Fibroblast of skin of left biceps (primary cell): ENCODE measurements around the gene SENP6.
"Not testable (repeated sequence)": the region's sequence is repeated elsewhere in the genome, so short reads cannot be mapped to it uniquely, and the experiment has no call there.

Experiments used
- DNase-seq, 2 experiments: peaks; one replicate each; pipeline ENCODE4 v3.0.0-alpha.2; 2013; ENCODE audit warnings: low read depth in 2 of 2

SENP6 gene

DNA sequence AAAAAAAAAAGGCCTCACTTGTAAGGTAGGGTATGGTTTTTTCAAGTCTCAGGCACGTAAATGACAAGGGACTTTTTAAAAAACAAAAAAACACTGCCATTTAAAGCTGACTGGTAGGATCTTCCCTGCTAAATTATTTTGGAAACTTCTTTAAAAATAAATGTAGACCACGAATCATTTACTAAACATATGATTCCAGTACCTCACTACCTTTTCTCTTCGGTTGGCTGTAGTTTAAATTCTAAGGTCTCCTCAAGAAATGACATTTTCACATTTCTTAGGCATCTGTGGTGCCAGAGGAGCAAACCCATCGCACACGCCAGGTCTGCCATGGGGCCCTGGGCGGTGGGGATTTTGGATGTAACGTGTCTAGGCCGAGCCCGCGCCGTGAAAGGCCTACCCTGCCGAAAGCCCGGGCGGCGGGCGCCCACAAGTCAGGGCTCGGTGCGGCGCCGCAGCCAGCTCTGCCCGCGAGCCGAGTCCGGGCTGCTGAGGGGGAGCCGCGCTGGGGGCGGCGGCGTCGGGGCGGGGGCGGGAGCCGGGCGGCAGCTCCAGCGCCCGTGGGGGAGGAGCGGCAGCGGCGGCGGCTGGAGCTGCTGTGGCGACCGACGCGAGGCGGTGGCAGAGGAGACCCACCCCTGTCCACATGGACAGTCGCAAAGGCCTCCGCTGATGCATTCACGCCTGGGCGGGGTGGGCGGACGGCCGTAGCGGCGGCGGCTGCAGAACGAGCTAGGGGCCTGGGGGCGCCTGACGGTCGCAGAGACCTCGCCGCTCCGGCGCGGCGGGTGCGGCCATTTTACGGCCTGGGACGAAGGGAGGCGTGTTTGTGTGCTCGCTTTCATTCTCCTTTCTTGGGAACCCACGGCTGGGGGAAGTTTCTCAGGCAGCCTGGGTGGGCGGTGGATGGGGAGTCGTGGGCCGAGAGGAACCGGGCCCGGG is at the start of gene SENP6:
TSS of gene SENP6 (plus strand) at position 577 of the 942 bp plus-strand sequence. CDS start 645 bp downstream, outside the sequence.
- DNase-seq: peak; percentile 47 to 53

- no peak for DNase-seq
Observed at GRCh38 chr6:75556240-75556639, 45.4 kb upstream of the SENP6 start.

GRCh38 chr6:75557068-75557467 is 44.6 kb upstream of the SENP6 start:
- no peak for DNase-seq

DNA sequence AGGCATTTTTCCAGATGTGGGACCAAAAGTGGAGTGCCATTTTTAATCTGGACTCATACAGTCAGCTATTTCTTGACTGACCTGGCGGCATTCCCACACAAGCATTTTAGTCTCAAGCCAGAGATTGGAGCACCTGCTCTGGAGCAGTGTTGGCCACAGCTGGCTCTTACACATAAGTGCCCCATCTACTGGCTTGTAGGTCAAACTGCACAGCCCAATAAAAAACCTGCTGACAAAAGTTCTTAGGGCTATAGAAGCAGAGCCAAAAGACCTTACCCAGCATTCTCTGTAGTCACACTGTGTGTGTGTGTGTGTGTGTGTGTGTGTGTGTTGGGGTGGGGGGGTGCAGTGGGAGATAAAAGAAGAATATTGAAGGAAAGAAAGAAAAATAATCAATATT is 38.6 kb upstream of the SENP6 start:
- no peak for DNase-seq

DNA sequence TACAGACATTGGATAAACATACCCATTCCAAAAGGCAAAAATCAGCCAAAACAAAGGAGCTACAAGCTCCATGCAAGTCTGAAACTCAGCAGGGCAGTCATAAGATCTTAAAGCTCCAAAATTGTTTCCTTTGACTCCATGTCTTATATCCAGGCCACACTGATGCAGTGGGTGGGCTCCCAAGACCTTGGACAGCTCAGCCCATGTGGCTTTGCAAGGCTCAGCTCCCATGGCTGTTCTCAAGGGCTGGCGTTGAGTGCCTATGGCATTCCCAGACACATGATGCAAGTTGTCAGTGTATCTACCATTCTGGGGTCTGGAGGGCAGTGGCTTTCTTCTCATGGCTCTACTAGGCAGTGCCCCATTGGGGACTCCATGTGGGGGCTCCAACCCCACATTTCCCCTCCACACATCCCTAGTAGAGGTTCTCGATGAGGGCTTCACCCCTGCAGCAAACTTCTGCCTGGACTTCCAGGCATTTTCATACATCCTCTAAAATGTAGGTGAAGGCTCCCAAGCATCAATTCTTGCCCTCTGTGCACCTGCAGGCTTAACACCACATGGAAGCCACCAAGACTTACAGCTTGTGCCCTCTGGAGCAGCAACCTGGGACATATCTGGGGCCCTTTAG is 35.4 kb upstream of the SENP6 start:
- DNase-seq: no peak

- no peak for DNase-seq
Observed at GRCh38 chr6:75568100-75568499, 33.6 kb upstream of the SENP6 start.

DNA sequence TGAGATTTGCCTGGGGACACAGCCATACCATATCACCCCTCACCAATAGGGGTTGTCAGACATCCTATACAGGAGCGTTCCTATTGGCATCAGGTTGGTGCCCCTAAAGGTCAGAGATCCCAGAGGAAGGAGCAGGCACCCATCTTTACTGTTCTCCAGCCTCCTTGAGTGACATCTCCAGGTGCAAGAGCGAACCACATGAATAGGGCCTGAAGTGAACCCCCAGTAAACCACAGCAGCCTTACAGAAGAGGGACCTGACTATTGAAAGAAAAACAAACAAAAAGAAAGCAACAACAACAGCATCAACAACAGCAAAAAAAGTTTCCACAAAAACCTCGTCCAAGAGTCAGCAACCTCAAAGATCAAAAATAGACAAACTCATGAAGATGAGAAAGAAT is 32.7 kb upstream of the SENP6 start:
- no peak for DNase-seq

- not testable (repeated sequence) for DNase-seq
Observed at GRCh38 chr6:75570671-75571070, 31.0 kb upstream of the SENP6 start.

- no peak for DNase-seq
Observed at GRCh38 chr6:75572072-75572471, 29.6 kb upstream of the SENP6 start.

GRCh38 chr6:75579951-75580350 is 21.7 kb upstream of the SENP6 start:
- no peak for DNase-seq

GRCh38 chr6:75581231-75581630 is 20.4 kb upstream of the SENP6 start:
- no peak for DNase-seq

- not testable (repeated sequence) for DNase-seq
Observed at GRCh38 chr6:75584552-75584951, 17.1 kb upstream of the SENP6 start.

GRCh38 chr6:75588948-75589347 is 12.7 kb upstream of the SENP6 start:
- no peak for DNase-seq

- no peak for DNase-seq
Observed at GRCh38 chr6:75590370-75590769, 11.3 kb upstream of the SENP6 start.

DNA sequence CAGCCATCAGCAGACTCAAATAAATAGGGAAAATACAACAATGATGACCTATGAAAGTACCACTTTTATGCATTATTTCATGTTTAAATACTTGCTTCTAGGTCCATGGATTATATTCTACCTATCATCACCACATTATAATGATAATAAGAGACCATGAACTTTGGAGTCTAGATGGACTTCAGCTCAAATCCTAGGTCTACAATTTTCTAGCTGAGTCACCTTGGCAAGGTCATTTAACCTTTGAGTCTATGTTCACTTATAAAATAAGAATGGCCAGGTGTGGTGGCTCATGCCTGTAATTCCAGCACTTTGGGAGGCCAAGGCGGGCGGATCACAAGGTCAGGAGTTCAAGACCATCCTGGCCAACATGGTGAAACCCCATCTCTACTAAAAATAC is 5.3 kb upstream of the SENP6 start:
- DNase-seq: not testable (repeated sequence)

- DNase-seq: no peak
Observed at GRCh38 chr6:75600768-75601167, 912 bp upstream of the SENP6 start.

- no peak for DNase-seq
Observed at GRCh38 chr6:75602246-75603105, 796 bp downstream of the SENP6 start.

DNA sequence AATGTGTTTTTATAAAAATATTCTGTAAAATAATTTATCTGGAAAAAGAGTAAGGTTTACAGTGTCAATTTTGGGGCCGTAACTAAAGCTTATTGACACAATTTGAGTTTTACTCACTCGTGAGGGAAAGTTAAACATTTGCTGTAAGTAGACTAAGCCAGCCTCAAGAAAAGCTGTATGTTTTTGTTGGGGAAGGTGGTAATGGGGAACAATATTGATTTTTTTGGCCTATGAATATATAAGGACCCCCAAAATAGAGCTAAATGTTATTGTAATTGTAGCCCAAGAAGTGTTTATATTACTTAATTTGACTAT is 1.4 kb downstream of the SENP6 start:
- no peak for DNase-seq

DNA sequence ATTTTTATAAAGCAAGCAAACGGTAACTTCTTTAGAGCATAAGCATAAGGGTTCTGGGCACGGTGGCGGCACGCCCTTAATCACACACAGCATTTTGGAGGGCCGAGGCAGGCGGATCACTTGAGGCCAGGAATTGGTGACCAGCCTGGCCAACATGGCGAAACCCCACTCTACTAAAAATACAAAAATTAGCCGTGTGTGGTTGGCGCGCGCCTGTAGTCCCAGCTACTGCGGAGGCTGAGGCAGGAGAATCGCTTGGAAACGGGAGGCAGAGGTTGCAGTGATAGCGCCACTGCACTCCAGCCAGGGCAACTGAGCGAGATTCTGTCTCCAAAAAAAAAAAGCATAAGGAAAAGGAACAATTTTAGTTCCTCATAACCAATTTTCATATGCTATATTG is 2.6 kb downstream of the SENP6 start:
- no peak for DNase-seq

GRCh38 chr6:75605635-75606034 is 4.0 kb downstream of the SENP6 start:
- no peak for DNase-seq

GRCh38 chr6:75608304-75608703 is 6.6 kb downstream of the SENP6 start:
- no peak for DNase-seq

- DNase-seq: no peak
Observed at GRCh38 chr6:75608956-75609533, 7.4 kb downstream of the SENP6 start.
